WTC11 (cell line): ENCODE results near the gene KRT7. TPM values are rescaled to one million over a fixed set of nuclear protein-coding genes. Genes with fewer than 3 reads are reported as not detected.

Source experiments
- ATAC-seq: fragments of 200-7000 bp; cut with Tn5 transposase; 2 replicates; pipeline ENCODE4 v1.10.0; 2021; ENCODE audit warnings: mild to moderate bottlenecking, moderate library complexity
- CTCF ChIA-PET: fragments of 300-600 bp; sonication (Branson Sonifier 250); formaldehyde crosslinking; loops from one replicate; lab custom pipeline; 2021; ENCODE audit warnings: antibody characterized with exemption; lab: Charles Lee
- POLR2A ChIA-PET: fragments of 350-600 bp; sonication (Branson Sonifier 250); formaldehyde crosslinking; loops from one replicate; lab custom pipeline; 2021; ENCODE audit warnings: antibody characterized with exemption; lab: Charles Lee
- DNase-seq: peaks from one replicate; pipeline ENCODE4 v3.0.0; 2021; ENCODE audit warnings: low spot score
- H3K27ac Mint-ChIP-seq: 2 replicates; pipeline ENCODE4 v1.8.0; 2021; ENCODE audit warnings: mixed read lengths
- H3K27me3 Mint-ChIP-seq: 2 replicates; pipeline ENCODE4 v1.8.0; 2021; ENCODE audit warnings: low read depth, mild to moderate bottlenecking, moderate library complexity, mixed read lengths
- H3K36me3 Mint-ChIP-seq: 2 replicates; pipeline ENCODE4 v1.8.0; 2021; ENCODE audit warnings: mixed read lengths
- H3K4me1 Mint-ChIP-seq: 2 replicates; pipeline ENCODE4 v1.8.0; 2022; ENCODE audit warnings: mixed read lengths
- H3K4me3 Mint-ChIP-seq: 2 replicates; pipeline ENCODE4 v1.8.0; 2021; ENCODE audit warnings: mild to moderate bottlenecking, moderate library complexity, mixed read lengths
- H3K9me3 Mint-ChIP-seq: 2 replicates; pipeline ENCODE4 v1.8.0; 2021; ENCODE audit warnings: mixed read lengths
- FOXJ3 ChIP-seq: sonication (generic); formaldehyde crosslinking; IDR thresholded peaks from 2 replicates; pipeline ENCODE4 v1.9.0; 2021; ENCODE audit warnings: missing genetic modification reagents, mild to moderate bottlenecking, borderline replicate concordance
- GRHL2 ChIP-seq: fragments of 250-450 bp; sonication (Bioruptor Pico); IDR thresholded peaks from 2 replicates; pipeline ENCODE4 v1.8.0; 2022; ENCODE audit warnings: mild to moderate bottlenecking, moderate library complexity; ENCODE audit not compliant: insufficient replicate concordance, severe bottlenecking
- HMGA2 ChIP-seq: fragments of 250-450 bp; sonication (Bioruptor Pico); IDR thresholded peaks from 2 replicates; pipeline ENCODE4 v1.4.0; 2021; ENCODE audit warnings: mild to moderate bottlenecking, moderate library complexity
- JAZF1 ChIP-seq: fragments of 250-450 bp; sonication (Bioruptor Pico); IDR thresholded peaks from 2 replicates; pipeline ENCODE4 v1.9.0; 2021; ENCODE audit warnings: moderate library complexity, mild to moderate bottlenecking, inconsistent platforms
- JUN ChIP-seq: sonication (generic); formaldehyde crosslinking; IDR thresholded peaks from 2 replicates; pipeline ENCODE4 v1.8.0; 2023; ENCODE audit warnings: mild to moderate bottlenecking, missing genetic modification reagents
- NFATC4 ChIP-seq: fragments of 250-450 bp; sonication (Bioruptor Pico); IDR thresholded peaks from 2 replicates; pipeline ENCODE4 v1.9.0; 2021; ENCODE audit warnings: mild to moderate bottlenecking
- SOX15 ChIP-seq: fragments of 250-450 bp; sonication (Bioruptor Pico); IDR thresholded peaks from 2 replicates; pipeline ENCODE4 v1.9.0; 2021; ENCODE audit warnings: mild to moderate bottlenecking
- ZNF396 ChIP-seq: fragments of 250-450 bp; sonication (Bioruptor Pico); IDR thresholded peaks from 2 replicates; pipeline ENCODE4 v1.8.0; 2021; ENCODE audit warnings: mild to moderate bottlenecking, moderate library complexity, borderline replicate concordance
- total RNA-seq: library from RNA; stranded (reverse); gene quantifications from 3 replicates; pipeline ENCODE4 v1.2.3, GENCODE V29; 2021
- TF ChIP-seq, protein P1 (sequence below): fragments of 200-600 bp; IDR thresholded peaks from 2 replicates; pipeline ENCODE4 v1.8.0; 2022; ENCODE audit warnings: antibody characterized with exemption
- TF ChIP-seq, protein P2 (sequence below): sonication (generic); formaldehyde crosslinking; IDR thresholded peaks from 2 replicates; pipeline ENCODE4 v1.8.1; 2023; ENCODE audit warnings: mild to moderate bottlenecking, missing genetic modification reagents, moderate library complexity
- TF ChIP-seq, protein P3 (sequence below): sonication (generic); formaldehyde crosslinking; IDR thresholded peaks from 2 replicates; pipeline ENCODE4 v1.8.1; 2023; ENCODE audit warnings: mild to moderate bottlenecking, missing genetic modification reagents, borderline replicate concordance
- TF ChIP-seq, protein P4 (sequence below): sonication (generic); formaldehyde crosslinking; IDR thresholded peaks from 2 replicates; pipeline ENCODE4 v1.8.0; 2023; ENCODE audit warnings: missing genetic modification reagents, mild to moderate bottlenecking, borderline replicate concordance
- TF ChIP-seq, protein P5 (sequence below): sonication (generic); formaldehyde crosslinking; IDR thresholded peaks from 2 replicates; pipeline ENCODE4 v1.8.1; 2023; ENCODE audit warnings: mild to moderate bottlenecking, missing genetic modification reagents
- TF ChIP-seq, protein P6 (sequence below): sonication (generic); formaldehyde crosslinking; IDR thresholded peaks from 2 replicates; pipeline ENCODE4 v1.8.1; 2022; ENCODE audit warnings: missing genetic modification reagents, borderline replicate concordance
- TF ChIP-seq, protein P7 (sequence below): sonication (generic); formaldehyde crosslinking; IDR thresholded peaks from 2 replicates; pipeline ENCODE4 v1.8.1; 2022; ENCODE audit warnings: low read depth, missing genetic modification reagents, borderline replicate concordance
- TF ChIP-seq, protein P8 (sequence below): sonication (generic); formaldehyde crosslinking; IDR thresholded peaks from 2 replicates; pipeline ENCODE4 v1.8.0; 2022; ENCODE audit warnings: mild to moderate bottlenecking, missing genetic modification reagents

The KRT7 gene
- total RNA-seq, 1 experiment from 2014 or later: 10.6 TPM

DNA sequence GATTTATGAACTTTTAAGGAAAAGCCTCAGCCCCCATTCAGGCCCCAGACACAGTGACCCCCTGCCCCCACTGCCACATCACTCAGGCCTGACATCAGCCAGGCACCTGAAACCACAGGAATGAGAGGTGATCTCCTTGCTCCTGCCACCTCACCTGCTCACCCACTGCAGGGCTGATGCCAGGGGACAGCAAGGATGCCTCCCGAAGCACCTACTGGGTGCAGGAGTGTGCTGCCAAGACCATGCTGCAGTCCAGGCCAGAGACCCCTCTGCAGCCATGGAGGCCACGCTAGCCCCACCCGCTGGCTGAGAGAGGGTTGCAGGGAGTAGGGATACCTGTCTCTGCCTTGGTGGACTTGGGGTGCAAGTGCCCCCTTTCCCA lies 18.6 kb upstream of the KRT7 start:
- Mint-ChIP-seq H3K27me3 (no peaks in the 10 kb centered on the region), H3K36me3 (no peaks in the 10 kb centered on the region), H3K4me1 (peaks cover 12% of the 10 kb centered on the region), H3K27ac (no peak overlapping the region; the same call in 1 of the 2 replicates), H3K9me3 (no peaks in the 10 kb centered on the region), H3K4me3 (no peak overlapping the region)
- DNase-seq: peak; percentile 72
- TF ChIP-seq, protein P1, sequence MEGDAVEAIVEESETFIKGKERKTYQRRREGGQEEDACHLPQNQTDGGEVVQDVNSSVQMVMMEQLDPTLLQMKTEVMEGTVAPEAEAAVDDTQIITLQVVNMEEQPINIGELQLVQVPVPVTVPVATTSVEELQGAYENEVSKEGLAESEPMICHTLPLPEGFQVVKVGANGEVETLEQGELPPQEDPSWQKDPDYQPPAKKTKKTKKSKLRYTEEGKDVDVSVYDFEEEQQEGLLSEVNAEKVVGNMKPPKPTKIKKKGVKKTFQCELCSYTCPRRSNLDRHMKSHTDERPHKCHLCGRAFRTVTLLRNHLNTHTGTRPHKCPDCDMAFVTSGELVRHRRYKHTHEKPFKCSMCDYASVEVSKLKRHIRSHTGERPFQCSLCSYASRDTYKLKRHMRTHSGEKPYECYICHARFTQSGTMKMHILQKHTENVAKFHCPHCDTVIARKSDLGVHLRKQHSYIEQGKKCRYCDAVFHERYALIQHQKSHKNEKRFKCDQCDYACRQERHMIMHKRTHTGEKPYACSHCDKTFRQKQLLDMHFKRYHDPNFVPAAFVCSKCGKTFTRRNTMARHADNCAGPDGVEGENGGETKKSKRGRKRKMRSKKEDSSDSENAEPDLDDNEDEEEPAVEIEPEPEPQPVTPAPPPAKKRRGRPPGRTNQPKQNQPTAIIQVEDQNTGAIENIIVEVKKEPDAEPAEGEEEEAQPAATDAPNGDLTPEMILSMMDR: peak; percentile 30
- TF ChIP-seq, protein P2, sequence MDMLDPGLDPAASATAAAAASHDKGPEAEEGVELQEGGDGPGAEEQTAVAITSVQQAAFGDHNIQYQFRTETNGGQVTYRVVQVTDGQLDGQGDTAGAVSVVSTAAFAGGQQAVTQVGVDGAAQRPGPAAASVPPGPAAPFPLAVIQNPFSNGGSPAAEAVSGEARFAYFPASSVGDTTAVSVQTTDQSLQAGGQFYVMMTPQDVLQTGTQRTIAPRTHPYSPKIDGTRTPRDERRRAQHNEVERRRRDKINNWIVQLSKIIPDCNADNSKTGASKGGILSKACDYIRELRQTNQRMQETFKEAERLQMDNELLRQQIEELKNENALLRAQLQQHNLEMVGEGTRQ: no peak
- TF ChIP-seq, protein P3, sequence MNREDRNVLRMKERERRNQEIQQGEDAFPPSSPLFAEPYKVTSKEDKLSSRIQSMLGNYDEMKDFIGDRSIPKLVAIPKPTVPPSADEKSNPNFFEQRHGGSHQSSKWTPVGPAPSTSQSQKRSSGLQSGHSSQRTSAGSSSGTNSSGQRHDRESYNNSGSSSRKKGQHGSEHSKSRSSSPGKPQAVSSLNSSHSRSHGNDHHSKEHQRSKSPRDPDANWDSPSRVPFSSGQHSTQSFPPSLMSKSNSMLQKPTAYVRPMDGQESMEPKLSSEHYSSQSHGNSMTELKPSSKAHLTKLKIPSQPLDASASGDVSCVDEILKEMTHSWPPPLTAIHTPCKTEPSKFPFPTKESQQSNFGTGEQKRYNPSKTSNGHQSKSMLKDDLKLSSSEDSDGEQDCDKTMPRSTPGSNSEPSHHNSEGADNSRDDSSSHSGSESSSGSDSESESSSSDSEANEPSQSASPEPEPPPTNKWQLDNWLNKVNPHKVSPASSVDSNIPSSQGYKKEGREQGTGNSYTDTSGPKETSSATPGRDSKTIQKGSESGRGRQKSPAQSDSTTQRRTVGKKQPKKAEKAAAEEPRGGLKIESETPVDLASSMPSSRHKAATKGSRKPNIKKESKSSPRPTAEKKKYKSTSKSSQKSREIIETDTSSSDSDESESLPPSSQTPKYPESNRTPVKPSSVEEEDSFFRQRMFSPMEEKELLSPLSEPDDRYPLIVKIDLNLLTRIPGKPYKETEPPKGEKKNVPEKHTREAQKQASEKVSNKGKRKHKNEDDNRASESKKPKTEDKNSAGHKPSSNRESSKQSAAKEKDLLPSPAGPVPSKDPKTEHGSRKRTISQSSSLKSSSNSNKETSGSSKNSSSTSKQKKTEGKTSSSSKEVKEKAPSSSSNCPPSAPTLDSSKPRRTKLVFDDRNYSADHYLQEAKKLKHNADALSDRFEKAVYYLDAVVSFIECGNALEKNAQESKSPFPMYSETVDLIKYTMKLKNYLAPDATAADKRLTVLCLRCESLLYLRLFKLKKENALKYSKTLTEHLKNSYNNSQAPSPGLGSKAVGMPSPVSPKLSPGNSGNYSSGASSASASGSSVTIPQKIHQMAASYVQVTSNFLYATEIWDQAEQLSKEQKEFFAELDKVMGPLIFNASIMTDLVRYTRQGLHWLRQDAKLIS (CRISPR knock-in tag): no peak
- TF ChIP-seq JAZF1 (CRISPR knock-in tag): no peak
- TF ChIP-seq, protein P4, sequence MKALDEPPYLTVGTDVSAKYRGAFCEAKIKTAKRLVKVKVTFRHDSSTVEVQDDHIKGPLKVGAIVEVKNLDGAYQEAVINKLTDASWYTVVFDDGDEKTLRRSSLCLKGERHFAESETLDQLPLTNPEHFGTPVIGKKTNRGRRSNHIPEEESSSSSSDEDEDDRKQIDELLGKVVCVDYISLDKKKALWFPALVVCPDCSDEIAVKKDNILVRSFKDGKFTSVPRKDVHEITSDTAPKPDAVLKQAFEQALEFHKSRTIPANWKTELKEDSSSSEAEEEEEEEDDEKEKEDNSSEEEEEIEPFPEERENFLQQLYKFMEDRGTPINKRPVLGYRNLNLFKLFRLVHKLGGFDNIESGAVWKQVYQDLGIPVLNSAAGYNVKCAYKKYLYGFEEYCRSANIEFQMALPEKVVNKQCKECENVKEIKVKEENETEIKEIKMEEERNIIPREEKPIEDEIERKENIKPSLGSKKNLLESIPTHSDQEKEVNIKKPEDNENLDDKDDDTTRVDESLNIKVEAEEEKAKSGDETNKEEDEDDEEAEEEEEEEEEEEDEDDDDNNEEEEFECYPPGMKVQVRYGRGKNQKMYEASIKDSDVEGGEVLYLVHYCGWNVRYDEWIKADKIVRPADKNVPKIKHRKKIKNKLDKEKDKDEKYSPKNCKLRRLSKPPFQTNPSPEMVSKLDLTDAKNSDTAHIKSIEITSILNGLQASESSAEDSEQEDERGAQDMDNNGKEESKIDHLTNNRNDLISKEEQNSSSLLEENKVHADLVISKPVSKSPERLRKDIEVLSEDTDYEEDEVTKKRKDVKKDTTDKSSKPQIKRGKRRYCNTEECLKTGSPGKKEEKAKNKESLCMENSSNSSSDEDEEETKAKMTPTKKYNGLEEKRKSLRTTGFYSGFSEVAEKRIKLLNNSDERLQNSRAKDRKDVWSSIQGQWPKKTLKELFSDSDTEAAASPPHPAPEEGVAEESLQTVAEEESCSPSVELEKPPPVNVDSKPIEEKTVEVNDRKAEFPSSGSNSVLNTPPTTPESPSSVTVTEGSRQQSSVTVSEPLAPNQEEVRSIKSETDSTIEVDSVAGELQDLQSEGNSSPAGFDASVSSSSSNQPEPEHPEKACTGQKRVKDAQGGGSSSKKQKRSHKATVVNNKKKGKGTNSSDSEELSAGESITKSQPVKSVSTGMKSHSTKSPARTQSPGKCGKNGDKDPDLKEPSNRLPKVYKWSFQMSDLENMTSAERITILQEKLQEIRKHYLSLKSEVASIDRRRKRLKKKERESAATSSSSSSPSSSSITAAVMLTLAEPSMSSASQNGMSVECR (CRISPR knock-in tag): no peak
- ChIA-PET CTCF (interaction anchor here (0.6 to 7.8 kb wide), 22 partner anchors 8 to 113 kb away, joined by 3 to 60 read pairs (median 6); partner anchors contain the start of gene KRT80), POLR2A (no interaction called here)
- peak; percentile 60 for ATAC-seq

DNA sequence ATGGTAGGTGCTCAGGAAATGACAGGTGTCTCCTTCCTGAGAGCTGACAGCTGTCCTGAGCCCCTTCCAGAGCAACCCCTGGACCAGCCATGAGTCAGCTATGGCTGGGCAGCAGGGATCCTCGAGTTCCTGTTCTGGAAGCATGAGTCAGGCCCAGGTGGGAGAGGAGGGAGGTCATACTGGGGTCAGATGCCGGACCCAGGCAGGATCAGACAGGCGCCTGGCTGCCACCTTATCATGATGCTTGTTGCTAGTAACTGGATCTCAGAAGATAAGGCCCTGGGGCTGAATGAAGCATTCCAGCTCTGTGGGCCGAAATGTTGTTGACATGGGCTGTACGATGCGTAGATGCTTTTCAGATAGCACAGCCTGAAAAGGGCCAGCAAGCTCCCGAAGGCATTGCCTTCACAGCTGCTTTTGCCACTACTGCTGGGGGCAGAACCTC lies 17.4 kb upstream of the KRT7 start:
- peaks cover 12% of the 10 kb centered on the region for H3K4me1 Mint-ChIP-seq
- no peak for DNase-seq
- TF ChIP-seq, protein P5, sequence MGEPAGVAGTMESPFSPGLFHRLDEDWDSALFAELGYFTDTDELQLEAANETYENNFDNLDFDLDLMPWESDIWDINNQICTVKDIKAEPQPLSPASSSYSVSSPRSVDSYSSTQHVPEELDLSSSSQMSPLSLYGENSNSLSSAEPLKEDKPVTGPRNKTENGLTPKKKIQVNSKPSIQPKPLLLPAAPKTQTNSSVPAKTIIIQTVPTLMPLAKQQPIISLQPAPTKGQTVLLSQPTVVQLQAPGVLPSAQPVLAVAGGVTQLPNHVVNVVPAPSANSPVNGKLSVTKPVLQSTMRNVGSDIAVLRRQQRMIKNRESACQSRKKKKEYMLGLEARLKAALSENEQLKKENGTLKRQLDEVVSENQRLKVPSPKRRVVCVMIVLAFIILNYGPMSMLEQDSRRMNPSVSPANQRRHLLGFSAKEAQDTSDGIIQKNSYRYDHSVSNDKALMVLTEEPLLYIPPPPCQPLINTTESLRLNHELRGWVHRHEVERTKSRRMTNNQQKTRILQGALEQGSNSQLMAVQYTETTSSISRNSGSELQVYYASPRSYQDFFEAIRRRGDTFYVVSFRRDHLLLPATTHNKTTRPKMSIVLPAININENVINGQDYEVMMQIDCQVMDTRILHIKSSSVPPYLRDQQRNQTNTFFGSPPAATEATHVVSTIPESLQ (CRISPR knock-in tag): no peak
- TF ChIP-seq, protein P6, sequence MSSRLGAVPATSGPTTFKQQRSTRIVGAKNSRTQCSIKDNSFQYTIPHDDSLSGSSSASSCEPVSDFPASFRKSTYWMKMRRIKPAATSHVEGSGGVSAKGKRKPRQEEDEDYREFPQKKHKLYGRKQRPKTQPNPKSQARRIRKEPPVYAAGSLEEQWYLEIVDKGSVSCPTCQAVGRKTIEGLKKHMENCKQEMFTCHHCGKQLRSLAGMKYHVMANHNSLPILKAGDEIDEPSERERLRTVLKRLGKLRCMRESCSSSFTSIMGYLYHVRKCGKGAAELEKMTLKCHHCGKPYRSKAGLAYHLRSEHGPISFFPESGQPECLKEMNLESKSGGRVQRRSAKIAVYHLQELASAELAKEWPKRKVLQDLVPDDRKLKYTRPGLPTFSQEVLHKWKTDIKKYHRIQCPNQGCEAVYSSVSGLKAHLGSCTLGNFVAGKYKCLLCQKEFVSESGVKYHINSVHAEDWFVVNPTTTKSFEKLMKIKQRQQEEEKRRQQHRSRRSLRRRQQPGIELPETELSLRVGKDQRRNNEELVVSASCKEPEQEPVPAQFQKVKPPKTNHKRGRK: no peak
- TF ChIP-seq NFATC4 (CRISPR knock-in tag): no peak
- TF ChIP-seq, protein P7, sequence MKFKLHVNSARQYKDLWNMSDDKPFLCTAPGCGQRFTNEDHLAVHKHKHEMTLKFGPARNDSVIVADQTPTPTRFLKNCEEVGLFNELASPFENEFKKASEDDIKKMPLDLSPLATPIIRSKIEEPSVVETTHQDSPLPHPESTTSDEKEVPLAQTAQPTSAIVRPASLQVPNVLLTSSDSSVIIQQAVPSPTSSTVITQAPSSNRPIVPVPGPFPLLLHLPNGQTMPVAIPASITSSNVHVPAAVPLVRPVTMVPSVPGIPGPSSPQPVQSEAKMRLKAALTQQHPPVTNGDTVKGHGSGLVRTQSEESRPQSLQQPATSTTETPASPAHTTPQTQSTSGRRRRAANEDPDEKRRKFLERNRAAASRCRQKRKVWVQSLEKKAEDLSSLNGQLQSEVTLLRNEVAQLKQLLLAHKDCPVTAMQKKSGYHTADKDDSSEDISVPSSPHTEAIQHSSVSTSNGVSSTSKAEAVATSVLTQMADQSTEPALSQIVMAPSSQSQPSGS: no peak
- no peak for TF ChIP-seq ZNF396 (CRISPR knock-in tag)
- no peak for TF ChIP-seq SOX15
- TF ChIP-seq FOXJ3 (CRISPR knock-in tag): no peak
- TF ChIP-seq GRHL2: no peak
- TF ChIP-seq JUN (CRISPR knock-in tag): no peak
- TF ChIP-seq HMGA2 (CRISPR knock-in tag): no peak
- TF ChIP-seq, protein P8, sequence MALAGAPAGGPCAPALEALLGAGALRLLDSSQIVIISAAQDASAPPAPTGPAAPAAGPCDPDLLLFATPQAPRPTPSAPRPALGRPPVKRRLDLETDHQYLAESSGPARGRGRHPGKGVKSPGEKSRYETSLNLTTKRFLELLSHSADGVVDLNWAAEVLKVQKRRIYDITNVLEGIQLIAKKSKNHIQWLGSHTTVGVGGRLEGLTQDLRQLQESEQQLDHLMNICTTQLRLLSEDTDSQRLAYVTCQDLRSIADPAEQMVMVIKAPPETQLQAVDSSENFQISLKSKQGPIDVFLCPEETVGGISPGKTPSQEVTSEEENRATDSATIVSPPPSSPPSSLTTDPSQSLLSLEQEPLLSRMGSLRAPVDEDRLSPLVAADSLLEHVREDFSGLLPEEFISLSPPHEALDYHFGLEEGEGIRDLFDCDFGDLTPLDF (CRISPR knock-in tag): no peak

More for the DNA sequence above, 17.4 kb upstream of the KRT7 start:
- Mint-ChIP-seq H3K36me3 (no peaks in the 10 kb centered on the region), H3K27me3 (no peaks in the 10 kb centered on the region; the same call in 1 of the 2 replicates), H3K9me3 (no peaks in the 10 kb centered on the region), H3K27ac (no peak overlapping the region), H3K4me3 (no peak overlapping the region)
- ATAC-seq: no peak
- ChIA-PET CTCF (interaction anchor here (0.8 to 7.8 kb wide), 13 partner anchors 9 to 655 kb away, joined by 3 to 60 read pairs (median 4); partner anchors contain the start of gene KRT7), POLR2A (no interaction called here)
